Measurements from ENCODE around the gene LRRTM1. TPM values are rescaled to one million over a fixed set of nuclear protein-coding genes. Genes with fewer than 3 reads are reported as not detected.

Gene LRRTM1
- polyA plus RNA-seq, 4 donors = 20.2 to 32.1 (median 24.8) TPM

DNA sequence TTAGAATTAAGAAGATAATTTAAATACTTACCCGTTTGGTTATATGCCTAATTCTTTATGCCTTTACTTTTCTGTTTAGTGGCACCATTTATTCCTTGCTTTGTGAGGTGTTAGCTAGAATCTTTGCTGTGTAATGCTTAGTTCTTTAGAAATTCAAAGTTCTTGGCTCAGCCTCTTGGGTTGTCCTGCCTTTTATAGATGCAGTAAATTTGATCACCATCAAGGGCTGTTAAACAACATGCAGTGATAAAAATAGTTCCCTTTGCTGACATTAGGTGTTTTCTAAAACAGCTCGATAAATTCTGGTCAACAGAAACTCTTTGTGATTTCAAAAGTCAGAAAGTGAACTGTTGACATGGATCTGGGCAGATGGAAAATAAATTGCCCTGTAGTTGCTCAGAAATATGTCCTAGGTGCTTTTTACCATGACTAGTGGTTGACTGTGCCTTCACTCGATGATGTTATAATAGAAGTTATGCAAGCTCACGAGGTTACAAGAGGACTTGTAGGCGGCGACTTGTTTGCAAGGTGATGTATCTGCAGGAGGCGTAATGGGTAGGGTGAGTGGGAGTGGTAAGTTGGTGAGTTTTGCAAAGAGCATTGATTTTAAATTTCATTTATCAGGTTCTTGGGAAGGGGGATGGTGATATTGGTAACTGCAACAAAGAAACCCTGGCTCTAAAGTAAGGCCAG lies 52.1 kb downstream of the LRRTM1 start:
- DNase-seq (ENCODE audit: low read depth in 4 of 4, low spot score in 3 of 4) = peak in 1 of 4 donors; percentile 10
